DMS53 treated with DMSO at 0.1 percent for 48 hours (cell line): ENCODE data around the gene RPL36.
"Not testable (repeated sequence)": the region's sequence is repeated elsewhere in the genome, so short reads cannot be mapped to it uniquely, and the experiment has no call there.

Experiments used
- DNase-seq: peaks from one replicate; lab custom pipeline; 2025; ENCODE audit not compliant: unreplicated experiment; lab: John Stamatoyannopoulos, UW

The RPL36 gene

DNA sequence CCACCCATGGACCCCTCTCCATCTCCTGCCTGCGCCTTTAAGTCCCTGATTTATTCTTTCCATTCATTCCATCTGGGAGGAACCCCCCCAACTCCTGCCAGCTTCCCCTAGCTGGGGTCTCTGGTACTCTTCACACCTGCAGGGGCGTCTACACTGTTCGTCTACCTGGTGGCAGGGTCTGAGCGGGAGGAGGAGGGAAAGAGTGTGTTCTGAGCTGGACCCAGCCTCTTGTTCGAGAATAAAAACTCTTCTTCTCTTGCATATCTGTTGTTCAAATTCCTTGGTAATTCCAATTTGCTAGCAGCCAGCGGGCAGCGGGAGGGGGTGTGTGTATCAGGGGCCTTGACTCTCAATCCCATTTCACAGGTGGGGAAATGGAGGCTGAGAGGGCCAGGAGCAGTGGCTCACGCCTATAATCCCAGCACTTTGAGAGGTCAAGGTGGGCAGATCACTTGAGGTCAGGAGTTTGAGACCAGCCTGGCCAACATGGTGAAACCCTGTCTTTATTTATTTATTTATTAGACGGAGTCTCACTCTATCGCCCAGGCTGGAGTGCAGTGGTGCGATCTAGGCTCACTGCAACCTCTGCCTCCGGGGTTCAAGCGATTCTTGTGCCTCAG, 1.7 kb upstream of the RPL36 start:
- DNase-seq = not testable (repeated sequence)

DNA sequence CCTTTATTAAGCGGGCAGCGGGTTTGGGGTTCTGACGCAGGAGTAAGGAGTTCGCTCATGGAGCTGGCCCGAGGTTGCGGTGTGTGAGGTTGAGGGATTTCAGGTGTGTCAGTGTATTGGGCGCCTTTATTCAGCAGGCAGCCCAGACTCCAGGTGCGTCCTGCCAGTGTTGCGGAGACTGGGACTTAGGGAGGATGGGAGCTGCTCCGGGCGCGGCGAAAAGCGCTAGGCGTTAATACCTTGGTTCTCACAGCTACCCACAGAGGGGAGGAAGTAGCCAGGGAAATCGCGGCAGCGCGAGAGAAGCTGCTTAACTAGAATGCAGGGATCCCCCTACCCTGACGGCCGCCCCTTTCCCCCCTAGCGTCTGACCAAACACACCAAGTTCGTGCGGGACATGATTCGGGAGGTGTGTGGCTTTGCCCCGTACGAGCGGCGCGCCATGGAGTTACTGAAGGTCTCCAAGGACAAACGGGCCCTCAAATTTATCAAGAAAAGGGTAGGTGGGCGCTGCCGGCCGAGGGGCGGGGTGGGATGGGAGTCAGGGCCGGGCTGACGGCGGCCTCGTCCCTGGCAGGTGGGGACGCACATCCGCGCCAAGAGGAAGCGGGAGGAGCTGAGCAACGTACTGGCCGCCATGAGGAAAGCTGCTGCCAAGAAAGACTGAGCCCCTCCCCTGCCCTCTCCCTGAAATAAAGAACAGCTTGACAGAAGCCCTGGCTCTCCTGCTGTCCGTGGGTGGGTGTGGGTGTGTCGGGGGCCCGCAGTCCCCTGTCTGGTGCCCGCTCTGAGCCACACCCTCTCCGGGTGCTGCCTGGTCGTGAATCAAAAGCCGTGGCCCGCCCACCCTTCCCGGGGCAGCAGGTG, 1.1 kb downstream of the RPL36 start:
- no peak for DNase-seq

DNA sequence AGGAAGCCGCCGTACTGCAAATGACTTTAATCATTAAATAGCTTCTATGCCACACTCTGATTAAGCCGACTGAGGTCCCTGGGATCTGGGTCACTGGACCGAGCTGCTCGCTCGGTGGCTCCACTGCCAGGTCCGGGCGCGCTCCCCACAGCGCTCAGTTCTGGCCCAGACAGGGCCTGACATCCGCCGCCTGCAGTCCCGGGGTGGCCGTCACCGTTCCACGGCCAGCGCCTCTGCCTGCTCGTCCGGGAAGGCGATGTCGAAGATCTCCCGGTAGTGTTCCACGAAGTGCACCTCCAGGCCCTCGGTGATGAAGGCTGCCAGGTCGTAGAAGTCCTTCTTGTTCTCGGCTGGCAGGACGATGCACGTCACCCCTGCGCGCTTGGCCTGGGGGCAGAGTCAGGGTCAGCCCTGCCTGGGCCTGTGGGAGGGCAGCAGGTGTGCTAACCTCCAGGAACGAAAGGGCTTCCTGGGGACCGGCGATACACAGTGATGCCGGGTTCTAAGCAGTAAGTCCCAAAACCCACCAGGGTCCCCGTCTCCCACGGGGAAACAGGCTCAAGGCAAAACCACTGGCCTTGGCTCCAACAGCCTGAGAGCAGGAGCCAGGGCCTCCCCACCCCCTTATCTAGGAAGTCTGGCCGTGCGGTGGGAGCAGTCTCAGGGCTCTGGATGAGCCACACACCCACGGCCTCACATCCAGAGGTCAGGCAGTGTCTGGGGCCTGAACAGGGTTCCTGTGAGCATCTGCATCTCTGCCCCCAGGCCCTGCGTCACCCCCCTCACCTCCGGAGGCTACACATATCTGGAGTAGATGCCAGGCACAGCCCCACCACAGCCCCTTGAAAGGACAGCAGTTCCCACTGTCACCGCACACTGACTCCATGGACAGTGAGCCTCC, 2.0 kb downstream of the RPL36 start:
- DNase-seq = no peak

- no peak for DNase-seq
These were observed 2.7 kb downstream of the RPL36 start for GRCh38 chr19:5692723-5693194.

DNA sequence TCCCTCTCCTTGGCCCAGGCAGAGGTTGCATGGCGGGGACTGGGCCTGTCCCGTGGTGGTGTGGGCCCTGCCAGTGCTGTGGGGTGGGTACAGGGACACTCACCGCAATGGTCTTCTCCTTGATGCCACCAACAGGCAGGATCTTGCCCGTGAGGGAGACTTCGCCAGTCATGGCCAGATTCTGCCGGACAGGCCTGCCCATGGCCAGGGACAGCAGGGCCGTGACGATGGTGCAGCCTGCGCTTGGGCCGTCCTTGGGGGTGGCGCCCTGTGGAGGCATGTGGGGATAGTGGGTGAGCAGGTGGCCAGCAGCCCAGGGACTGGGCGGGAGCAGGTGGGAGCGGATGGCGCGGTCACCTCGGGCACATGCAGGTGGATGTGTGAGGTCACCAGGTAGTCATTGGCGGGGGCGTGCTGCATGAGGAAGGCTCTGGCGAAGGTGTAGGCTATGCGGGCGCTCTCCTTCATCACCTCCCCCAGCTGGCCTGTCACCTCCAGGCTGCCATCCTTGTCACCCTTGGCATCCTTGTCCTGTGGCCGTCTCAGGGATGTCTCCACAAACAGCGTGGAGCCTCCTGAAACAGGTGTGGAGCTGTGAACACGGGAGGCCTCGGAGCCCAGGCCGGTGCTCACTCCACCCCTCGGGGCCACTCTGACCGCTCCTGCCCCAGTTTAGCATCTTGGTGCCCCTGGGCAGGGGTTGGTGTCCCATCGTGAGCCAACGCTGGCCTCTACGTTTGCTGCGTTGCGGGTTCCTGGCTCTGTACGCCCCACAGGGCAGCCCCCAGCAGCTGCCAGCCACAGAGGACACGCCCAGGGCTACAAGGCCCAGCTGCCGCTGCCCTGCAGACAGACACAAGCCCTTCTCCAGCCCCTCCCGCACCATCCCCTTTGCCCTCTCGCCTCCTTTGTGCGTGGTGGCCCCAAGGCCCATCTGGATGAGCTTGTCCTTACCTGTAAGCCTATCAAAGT, 3.4 kb downstream of the RPL36 start:
- no peak for DNase-seq

DNA sequence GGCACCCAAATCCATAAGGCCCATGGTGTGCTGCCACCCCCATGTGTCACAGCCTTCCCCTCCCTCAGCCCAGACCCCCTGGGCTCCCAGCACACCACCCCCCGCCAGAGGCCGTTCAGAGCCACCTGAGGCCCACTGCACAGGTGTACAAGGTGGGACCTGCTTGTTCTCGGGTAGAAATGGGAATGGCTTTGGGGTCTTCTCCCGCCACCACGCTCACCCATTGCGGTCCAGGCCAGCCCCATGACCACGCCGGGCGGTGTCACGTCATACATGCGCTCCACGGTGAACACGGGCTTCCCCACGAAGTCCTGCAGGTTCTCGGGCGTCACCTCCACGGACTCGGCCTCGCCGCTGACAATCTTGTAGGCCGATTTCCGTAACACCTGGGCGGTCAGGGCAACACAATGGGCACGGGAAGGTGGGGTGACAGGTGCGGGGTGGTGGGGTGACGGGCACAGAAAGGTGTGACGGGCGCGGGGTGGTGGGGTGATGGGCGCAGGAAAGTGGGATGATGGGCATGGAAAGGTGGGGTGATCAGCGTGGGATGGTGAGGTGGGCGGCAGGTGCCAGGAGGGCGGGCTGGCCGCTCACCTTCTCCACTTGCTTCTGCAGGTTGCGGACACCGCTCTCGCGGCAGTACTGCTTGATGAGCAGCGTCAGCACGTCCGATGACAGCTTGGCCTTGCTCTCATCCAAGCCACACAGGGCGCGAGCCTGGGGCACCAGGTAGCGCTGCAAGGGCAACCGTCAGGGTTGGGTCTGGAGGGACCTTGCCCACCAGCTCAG, 4.3 kb downstream of the RPL36 start:
- DNase-seq = no peak

GRCh38 chr19:5694956-5695648, 5.0 kb downstream of the RPL36 start:
- no peak for DNase-seq

- DNase-seq = no peak
These were observed 5.6 kb downstream of the RPL36 start for GRCh38 chr19:5695649-5696195.

GRCh38 chr19:5696196-5697021, 6.3 kb downstream of the RPL36 start:
- no peak for DNase-seq

DNA sequence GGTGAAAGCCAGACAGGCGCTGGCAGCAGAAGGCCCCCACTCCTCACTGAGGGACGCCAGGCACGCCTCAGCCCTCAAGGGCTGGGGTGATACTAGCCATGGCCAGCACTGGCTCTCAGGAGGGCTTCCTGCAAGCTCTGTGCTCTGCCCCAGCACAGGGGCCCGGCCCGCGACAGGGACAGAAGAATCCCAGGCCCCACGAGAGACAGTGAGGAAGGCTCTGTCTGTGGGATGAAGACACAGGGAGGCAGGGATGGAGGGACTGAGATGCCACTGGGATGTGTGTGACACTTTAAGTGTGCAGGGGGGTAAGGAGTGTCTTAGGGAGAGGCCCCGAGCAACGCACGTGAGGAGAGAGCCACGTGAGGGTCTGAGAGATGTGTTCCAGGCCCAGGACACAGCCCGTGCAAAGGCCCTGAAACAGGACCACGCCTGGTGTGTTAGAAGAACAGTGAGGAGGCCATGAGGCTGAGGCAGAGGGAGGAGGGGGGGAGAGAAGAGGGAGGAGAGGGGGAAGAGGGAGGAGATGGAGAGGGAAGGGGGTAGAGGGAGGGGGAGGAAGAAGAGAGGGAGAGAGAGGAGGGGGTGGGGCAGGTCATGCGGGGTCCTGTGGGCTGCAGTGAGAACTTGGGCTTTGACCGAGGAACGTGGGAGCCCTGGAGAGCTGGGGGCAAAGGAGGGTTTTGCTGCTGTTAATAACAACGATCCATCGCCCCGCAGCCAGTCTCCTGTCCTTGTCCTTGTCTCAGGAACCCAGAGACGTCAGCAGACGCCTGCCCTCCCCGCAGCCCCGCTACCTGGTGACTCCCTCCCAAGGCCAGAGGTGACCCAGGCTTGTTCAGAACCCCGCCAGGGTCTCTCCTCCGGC, 7.2 kb downstream of the RPL36 start:
- DNase-seq = no peak

DNA sequence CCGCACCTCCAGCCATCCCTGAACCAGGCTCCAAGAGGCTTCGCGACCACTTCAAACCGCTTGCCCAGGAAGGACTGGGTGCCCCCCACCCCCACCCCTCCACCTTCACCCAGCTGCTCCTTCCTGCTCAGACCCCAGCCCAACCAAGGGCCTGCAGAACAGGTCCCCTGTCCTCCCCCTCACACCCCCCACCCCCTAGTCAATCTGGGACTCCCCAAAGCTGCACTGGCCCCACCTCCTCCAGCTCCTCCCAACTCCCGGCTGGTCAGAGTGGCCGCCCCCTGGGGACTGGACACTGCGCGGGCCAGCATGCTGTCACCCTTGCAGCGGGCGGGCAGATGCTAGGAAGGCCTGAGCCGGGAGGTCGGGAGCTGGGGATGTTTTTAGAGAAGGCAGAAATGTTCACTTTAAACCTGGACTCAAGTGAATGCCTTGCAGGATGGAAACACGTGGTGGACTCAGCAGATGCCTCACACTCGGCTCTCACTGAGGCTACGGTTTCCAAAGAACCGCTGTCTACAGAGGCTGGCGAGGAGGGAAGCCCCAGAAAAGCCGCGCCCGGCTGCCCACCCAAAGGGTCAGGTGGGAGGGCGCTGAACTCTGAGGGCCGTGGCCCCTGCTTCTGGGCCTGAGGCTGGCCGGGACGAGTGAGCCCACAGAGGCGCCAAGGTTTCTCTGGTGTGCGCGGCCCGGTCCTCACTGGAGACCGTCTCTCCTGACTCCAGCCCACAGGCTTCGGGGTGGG, 8.0 kb downstream of the RPL36 start:
- DNase-seq = no peak

DNA sequence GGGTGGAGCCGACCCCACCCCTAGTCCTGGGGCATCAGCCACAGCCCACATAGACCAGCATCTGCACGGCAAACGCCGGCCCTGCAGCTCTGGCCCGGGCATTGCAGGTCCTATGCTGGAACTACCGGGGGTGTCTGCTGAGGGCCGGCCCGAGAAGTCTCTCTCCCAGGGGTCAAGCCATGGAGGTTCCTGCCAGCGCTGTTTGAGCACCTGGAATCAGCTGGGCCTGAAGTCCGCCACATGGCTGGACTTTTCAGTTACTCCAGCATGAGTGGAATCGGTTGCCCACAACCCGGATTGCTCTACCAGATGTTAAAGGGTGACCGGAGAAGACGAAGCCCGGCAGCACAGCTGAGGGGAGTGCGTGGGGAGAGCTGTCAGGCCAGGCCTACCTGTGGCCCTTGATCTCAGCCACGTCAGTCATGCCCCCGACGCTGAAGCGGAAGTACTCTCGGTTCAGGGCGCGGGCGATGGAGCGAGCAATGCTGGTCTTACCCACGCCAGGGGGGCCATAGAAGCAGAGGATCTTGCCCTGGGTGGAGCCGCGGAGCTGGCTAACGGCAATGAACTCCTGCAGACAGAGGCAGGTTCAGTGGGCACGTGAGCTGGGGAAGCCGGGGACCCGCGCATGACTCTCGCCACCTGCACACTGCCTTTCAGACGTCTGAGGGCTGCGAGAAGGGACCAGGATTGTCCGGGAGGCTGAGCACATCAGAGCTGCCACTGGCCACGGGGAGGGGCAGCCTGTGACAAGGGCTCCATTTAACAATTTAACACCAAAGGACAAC, 8.7 kb downstream of the RPL36 start:
- no peak for DNase-seq

DNA sequence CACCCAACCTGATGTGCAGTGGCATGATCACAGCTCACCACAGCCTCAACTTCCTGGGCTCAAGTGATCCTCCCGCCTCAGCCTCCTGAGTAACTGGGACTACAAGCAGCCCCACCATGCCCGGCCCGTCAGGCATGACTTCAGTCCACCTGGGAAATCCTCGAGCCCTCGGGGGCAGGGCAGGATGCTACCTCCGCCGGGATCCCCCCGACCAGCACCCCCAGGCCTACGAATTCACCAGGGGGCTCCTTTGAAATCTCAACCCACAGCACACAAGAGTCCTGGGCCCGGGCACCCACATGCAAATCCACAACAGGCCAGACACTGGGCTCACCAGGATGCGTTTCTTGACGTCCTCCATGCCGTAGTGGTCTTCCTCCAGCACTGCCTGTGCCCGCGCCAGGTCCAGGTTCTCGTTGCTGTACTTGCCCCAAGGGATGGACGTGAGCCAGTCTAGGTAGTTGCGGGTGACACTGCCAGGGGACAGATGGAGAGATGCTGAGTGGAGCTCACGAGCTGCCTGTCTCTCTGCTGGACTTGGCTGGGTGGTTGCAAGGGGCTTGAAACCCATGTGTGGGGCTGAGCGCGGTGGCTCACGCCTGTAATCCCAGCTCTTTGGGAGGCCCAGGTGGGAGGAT, 10.5 kb downstream of the RPL36 start:
- DNase-seq = no peak

GRCh38 chr19:5702053-5702410, 11.9 kb downstream of the RPL36 start:
- not testable (repeated sequence) for DNase-seq
